NAMALWA (cell line): Measurements from ENCODE around the gene COL18A1.
"Not testable (repeated sequence)": the region's sequence is repeated elsewhere in the genome, so short reads cannot be mapped to it uniquely, and the experiment has no call there.

Source experiments
- DNase-seq: peaks from one replicate; pipeline ENCODE4 v3.0.0-alpha.2; 2015; ENCODE audit warnings: low spot score

COL18A1 gene

DNA sequence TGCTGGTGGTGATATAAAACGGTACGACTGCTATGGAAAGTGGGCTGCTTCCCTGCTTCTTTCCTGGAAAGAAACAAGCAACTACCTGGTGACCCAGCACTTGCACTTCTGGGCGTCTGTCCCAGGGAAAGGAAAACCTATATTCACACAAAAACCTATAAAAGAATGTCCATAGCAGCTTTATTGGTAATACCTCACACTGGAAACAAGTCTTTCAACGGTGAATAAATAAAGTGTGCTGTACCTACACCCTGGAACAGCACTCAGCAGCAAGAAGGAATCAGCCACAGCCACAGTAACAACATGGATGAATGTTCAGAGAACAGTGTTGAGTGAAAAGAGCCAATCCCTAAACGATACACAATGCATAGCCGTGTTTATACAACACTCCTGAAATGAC, 117.4 kb downstream of the COL18A1 start:
- no peak for DNase-seq

DNA sequence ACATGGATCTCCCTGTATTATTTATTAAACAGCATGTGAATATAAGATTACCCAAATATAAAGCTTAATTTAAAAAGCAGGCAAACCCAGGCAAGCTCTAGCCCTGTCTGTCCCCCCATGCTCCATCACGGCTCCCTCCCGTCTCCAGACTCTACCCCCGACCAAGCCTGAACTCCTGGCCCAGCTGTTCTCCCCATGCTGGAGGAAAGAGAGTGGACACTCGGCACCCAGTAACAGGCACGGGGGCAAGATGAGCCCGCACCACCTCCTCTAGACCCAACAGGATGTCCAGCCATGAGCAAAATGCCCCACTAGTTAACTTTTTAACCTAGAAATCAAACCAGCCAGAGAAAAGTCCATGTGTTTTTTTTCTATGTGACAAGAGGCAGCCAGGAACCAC, 118.0 kb downstream of the COL18A1 start:
- no peak for DNase-seq

DNA sequence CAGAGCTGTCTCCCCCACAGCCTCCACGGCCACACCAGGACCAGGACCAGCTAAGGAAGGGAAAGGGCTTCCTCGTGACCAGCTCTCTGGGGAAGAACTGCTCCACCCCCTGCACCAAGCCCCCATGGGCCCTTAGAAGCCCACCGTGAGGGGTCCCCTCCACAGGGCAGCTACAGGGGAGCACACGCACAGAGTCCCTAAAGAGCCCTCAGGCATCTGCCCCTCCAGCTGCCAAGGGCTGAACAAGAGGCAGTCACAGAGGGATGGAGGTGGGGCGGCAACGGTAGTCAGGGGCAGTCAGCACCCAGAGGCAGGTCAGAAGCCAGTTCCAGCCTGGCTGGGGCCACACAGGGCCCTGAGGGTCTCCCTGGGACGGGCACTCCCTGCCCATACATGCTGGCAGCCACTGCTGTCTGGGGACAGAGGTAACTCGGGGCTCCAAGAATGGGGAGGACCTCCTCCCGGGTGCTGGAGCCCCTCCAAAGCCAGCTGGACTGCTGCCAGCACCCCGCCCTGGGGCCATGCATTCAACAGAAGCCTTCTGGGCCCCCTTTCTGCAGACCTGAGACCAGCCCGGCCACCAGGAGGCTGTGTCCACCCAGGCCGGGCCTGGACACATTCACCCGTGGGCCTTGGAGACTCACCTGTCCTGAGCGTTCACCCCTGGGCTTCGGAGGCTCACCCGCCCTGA, 118.6 kb downstream of the COL18A1 start:
- no peak for DNase-seq

DNA sequence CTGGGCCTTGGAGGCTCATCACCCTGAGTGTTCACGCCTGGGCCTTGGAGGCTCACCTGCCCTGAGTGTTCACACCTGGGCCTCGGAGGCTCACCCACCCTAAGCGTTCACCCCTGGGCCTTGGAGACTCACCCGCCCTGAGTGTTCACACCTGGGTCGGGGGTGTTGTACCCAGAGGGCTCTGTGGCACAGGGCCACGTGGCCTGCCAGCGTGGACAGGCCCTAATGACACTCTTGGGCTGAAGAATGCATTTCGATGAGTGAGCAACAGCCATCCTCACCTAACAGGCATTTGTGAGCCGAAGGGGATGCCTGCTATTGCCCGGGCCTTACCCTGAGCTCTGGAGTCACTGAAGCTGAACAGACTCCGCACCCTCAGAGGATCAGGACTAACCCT, 119.8 kb downstream of the COL18A1 start:
- no peak for DNase-seq

DNA sequence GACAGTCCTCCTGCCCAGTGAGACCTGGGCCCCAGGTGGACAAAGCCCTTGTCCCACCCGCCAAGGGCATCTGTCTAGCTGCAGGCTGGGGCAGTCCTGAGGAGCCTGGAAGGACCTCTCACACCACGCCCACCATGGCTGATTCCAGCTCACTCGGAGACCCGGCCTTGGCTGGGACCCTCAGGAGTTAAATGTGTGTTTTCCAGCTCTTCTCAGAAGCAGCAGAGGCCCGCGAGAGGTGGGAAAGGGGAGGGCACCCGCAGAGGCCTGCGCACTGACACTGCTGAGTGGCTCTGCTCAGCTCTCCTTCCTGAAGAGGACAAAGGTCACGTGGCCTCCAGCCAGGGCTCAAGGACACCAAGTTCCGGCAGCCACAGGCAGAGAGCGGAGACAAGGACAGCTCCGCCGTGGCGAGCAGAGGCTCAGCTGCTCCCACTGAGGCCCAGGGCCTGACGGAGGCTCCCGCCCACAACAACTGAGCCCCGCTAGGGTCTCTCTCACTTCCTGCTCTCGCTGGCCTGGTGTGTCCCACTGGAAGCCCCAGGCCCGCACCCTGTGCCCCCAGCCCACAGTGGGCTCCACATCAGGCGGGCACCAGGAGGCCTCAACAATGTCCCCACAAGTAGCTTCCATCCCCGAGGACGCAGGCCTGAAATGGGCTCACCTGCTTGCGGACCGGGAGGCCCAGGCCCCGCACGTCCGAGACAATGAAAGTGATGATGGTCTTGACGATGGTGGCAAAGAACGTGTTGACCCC, 120.4 kb downstream of the COL18A1 start:
- DNase-seq, result no peak

DNA sequence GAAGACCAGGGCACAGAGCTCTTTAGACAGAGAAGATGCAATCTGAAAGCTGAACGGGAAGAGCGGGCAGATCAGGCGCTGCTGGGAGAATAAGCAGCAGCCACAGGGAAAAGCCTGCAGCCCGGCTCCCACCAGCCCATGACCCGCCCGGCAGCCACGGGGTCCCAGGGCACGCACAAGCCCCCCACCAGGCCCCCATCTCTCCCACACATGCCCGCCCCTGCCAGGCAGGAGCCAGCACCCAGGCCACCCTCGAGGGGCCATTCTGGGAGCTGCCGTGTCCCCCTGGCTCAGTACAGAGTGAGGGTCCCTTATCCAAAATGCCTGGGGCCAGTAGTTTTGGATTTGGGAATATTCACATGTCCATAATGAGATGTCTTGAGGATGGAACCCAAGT, 120.9 kb downstream of the COL18A1 start:
- DNase-seq, result no peak

DNA sequence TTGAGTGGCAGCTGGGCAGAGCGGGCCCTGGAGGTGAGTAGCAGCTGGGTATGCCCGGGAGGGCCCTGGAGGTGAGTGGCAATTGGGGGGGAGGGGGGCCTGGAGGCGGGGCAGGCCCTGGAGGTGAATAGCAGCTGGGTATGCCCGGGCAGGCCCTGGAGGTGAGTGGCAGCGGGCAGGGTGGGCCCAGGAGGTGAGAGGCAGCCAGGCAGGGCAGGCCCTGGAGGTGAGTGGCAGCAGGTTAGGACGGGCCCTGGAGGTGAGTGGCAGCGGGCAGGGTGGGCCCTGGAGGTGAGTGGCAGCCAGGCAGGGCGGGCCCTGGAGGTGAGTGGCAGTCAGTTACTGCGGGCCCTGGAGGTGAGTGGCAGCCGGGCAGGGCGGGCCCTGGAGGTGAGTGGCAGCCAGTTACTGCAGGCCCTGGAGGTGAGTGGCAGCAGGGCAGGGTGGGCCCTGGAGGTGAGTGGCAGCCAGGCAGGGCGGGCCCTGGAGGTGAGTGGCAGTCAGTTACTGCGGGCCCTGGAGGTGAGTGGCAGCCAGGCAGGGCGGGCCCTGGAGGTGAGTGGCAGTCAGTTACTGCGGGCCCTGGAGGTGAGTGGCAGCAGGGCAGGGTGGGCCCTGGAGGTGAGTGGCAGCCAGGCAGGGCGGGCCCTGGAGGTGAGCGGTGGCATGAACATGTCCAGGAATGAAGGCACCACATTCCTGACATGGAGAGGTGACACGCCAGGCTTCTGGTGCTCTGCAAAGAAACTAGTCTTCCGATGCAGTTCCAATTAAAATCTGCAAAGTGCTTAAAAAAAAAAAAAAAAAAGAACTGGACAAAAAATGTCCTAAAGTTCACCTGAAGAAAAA, 122.4 kb downstream of the COL18A1 start:
- not testable (repeated sequence) for DNase-seq

DNA sequence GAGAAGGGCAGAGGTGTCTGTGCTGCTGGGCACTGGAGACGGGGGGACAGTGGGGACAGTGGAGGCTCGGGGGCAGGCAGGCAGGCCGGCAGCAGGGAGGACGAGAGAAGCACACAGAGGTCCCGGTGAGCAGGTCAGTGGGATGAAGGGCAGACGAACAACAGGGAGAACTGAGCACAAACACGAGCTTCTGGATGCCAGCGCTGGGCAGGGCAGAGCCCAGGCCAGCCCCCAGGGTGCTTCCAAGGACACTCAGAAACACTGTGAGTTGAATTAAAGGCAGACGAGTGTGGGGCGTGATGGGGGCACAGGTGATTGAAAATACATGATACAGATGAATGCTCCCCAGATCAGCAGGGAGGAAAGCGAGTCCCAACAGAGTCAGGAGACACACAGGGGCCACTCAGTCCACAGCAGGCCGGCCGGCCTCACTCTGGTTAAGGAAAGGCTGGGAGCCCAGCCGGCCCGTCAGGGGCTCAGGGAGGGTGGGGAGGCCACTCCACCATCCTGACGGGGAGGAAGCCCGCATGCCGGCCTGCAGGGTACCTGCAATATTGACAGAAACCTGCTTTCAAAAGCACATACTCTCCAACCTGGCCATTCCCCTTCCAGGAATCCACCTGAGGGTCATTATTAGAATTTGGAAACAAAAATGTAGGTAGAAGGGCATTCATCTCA, 123.2 kb downstream of the COL18A1 start:
- DNase-seq, result no peak

DNA sequence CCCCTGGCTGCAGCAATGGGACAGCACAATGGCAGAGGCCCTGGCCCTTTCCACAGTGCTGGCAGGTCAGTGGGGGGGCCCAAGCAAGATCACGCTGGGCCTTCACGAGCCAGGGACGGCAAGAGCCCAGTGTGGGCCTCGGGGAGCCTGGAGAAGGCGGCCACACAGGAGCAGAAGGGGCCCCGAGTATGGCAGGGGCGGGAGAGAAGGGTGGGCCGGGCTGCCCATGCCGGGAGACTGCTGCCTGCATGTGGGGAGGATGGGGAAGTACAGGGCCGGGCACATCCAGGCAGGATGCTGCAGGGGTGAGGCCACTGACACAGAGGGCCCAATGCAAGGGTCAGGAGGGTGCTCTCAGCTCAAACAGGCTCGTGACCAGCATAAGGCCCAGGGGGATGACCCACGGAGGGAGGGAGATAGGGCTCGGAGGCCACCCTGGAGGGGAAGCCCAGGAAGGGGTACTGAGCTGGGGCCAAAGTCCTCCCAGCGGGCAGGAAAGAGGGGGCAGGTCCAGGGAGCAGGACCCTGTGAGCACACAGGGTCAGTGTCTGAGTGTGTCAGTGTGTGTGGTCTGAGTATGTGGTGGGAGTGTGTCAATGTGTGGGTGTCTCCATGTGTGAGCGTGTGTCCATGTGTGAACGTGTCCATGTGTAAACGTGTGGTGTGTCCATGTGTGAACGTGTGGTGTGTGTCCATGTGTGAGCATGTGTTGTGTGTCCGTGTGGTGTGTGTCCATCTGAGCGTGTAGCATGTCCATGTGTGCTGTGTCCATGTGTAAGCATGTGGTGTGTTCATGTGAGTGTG, 124.2 kb downstream of the COL18A1 start:
- DNase-seq, result no peak

DNA sequence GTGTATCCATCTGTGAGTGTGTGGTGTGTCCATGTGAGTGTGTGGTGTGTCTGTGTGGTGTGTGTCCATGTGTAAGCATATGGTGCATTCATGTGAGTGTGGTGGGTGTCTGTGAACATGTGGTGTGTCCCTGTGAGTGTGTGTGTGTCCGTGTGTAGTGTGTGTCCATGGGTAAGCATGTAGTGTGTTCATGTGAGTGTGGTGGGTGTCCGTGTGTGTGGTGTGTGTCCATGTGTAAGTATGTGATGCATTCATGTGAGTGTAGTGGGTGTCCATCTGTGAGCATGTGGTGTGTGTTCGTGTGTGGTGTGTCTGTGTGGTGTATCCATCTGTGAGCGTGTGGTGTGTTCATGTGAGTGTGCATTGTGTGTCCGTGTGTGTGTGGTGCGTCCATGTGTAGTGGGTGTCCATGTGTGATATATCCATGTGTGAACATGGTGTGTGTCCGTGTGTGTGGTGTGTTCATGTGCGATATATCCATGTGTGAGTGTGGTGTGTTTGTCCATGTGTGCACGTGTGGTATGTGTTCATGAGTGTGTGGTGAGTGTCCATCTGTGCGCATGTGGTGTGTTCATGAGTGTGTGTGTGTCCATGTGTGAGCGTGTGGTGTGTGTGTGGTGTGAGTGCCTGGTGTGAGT, 124.9 kb downstream of the COL18A1 start:
- DNase-seq, result no peak

DNA sequence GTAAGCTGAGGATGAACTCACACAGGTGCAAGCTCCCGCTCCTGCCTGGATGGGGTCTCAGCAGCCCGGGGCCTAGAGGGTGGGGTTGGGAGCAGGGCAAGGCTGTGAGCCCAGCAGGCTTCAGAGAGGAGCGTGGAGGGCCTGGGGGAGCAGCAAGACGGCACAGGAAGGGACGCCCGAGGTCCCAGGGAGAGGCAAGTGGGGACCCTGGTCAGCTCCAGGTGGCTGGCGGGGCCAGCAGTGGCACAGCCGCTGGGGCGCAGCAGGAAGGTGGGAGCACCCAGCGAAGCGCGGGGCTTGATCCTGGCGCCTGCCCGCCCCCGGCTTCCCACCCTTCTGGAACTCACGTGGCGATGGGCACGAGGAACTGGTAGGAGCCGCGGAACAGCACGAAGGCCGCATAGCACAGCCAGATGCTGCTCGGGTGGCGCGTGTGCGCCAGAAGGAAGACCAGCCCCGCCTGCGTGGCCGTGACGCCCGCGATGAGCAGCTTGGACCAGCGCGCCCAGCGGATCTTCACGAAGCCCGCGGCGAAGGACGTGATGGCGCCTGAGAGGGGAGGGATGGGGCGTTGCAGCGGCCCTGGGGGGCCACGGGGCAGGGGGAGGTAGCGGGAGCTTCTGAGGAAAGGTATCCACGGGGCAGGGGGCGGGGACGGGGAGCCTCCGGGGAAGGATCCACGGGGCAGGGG, 125.6 kb downstream of the COL18A1 start:
- DNase-seq, result no peak

DNA sequence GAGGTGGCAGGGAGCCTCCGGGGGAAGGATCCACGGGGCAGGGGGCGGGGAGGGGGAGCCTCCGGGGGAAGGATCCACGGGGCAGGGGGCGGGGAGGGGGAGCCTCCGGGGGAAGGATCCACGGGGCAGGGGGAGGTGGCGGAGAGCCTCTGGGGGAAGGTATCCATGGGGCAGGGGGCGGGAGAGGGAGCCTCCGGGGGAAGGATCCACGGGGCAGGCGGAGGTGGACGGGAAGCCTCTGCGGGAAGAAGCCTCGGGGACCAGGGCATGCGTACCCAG, 126.1 kb downstream of the COL18A1 start:
- not testable (repeated sequence) for DNase-seq

DNA sequence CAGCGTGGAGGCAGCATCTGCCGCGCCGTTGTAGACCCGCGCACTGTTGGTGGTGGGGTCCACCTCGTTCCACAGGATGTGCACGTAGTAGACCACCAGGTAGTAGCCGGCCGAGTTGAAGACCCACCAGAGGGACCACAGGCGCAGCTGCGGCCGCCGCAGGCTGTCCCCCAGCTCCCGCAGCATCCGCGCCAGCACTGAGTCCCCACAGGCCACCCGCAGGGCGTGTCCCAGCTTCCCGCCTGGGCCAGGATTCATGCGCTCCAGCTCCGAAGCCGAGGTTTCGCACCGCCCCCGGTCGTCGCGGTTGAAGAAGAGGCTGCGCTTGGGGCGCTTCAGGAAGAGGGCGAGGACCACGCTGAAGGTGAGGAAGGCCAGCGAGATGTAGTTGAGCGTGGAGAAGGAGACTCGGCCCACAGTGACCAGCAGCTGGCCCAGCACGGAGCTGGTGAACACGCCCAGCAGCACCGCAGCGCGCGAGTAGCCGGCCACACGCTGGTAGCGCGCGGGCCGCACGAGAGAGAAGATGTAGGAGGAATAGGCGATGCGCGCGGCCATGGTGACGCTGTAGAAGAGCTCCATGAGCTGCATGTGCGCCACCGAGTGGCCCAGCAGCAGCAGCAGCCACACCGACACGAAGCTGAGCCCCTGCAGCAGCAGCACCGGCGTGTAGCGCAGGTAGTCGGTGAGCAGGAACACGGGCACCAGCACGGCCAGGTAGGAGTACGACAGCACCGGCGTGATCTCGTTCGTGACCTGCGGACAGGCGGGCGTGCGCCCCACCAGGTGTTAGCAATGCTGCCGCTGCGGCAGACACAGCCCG, 126.6 kb downstream of the COL18A1 start:
- no peak for DNase-seq

DNA sequence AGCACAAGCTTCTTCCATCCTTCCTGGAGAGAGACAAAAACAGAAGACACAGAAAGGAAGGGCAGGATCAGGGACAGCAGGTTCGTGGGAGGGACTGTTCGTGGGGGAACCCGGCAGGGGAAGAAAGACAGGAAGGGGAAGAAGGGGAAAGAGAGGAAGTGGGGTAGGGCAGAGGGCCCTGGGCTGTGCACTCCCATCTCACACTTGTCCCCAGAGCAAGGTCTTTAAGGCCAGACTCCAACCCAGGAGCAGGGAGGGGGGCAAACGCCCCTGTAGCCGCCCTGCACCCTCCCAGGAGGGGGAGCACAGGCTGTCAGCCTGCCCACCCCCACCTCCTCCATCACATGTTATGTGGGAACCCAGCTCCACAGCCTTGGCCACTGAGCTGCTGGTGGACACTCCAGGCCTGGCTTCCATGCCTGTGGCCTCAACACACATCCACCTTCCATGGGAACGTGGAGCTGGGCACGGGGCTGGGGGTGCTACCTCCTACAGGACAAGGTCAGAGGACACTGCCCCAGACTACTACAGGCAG, 127.9 kb downstream of the COL18A1 start:
- no peak for DNase-seq

DNA sequence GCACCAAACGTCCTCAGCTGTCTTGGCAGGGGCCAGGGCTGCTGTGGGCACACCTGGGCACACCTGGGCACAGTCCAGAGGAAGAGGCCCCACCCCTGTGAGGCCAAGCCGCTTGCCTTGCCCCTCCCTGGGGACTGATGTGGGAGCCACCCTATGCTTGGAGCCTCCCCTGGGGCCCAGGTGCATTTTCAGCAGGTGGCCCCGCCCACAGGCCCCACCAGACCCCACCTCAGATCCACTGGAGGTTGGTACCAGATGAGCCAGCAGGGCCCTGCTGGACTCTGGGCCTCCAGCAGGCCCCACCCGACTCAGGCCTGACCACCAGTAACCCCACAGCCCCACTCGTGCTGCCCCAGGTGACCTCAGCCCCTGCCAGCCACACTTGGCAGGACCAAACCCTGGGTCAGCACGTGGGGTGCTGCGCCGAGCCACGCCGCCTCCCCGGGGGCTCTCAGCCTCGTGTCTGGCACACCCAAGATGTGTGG, 128.4 kb downstream of the COL18A1 start:
- DNase-seq, result no peak

DNA sequence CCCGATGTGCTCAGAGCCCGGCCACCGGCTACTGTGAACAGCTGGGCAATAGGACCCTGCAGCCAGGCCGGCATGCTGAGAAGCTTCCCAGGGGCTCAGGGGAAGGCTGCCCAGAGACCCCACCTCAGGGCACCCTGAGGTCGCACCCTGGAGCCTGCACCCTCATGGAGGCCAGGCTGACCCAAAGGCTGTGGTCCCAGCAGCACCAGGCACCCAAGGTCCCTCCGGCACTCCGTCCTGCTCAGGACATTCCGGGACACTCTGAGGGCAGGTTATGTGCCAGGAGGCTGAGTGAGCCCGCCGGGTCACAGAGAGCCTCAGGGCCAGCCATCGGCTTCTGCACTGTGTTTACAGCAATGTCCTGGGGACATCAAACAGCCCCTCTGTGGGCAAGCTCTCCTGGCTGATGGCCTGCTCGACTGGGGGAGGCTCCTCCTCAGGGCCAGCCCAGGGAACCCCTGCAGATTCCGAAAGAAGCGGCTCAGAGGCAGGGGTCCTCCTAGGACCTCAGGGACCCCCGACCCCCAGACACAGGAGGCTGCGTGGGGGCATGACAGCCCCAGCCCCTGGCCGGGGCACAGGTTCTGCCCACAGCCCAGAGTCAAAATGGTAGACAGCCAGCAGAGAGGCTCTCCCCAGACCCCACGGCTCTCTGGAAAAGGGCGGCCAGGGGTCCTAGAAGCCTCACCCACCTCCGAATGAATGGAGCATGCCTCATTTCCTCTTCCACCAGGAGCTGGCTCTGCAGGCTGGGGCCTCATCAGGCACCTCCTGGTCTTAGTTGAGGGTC, 129.1 kb downstream of the COL18A1 start:
- DNase-seq, result no peak

DNA sequence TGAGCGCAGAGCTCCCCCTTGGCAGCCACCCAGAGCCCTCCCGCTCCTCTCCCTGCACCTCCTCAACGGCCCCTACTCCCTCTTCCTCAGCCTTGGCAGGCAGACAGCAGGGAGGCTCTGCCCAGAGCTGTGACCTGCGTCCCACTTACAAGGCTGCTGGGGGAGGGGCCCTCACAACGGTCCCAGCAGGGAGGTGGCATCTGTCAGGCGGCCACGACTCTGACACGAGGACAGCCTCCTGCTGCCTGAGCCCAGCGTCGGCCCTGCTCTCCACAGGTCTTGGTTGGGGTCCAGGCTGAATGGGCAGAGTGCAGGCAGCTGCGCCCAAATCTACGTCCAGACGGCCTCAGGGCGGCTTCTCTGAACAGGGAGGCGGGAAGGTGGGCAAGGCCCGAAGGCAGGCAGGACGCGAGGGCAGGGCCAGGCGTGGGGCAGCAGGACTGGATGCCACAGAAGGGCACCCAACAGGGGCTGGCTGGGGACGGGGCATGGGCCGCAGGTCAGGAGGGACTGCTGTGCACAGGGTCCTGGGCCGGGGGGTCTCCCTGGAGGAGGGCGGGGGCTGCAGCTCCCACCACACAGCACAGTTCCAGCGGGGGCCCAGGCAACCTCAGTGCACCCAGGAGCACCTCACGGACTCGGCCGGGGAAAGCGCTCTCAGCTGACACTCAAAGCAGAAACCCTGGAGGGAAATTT, 129.8 kb downstream of the COL18A1 start:
- no peak for DNase-seq
